SU-DHL-6 (cell line): Measurements from ENCODE around the gene EEF1A2.

Experiments
- H2AFZ ChIP-seq: fragments of 200-600 bp; sonication (generic); 2 replicates; pipeline ENCODE4 v1.6.1; 2014; ENCODE audit warnings: low read depth, mild to moderate bottlenecking, moderate library complexity, mixed read lengths, antibody characterized with exemption, low read length; ENCODE audit not compliant: severe bottlenecking
- H3F3A ChIP-seq: fragments of 200-600 bp; shearing (Covaris generic); 2 replicates; pipeline ENCODE4 v1.6.0; 2016; ENCODE audit warnings: antibody characterized with exemption, mild to moderate bottlenecking; ENCODE audit not compliant: insufficient read depth
- H3K27ac ChIP-seq: fragments of 200-600 bp; sonication (generic); 2 replicates; pipeline ENCODE4 v1.5.1; 2016; ENCODE audit warnings: low read depth, mild to moderate bottlenecking, low read length, moderate library complexity, mixed read lengths
- H3K27me3 ChIP-seq: fragments of 200-600 bp; sonication (generic), shearing (Covaris generic); 2 replicates; pipeline ENCODE4 v1.6.0; 2014; ENCODE audit warnings: mild to moderate bottlenecking, low read length
- H3K36me3 ChIP-seq: fragments of 200-600 bp; sonication (generic); 2 replicates; pipeline ENCODE4 v1.6.1; 2014; ENCODE audit warnings: mild to moderate bottlenecking, low read length, mixed read lengths
- H3K4me2 ChIP-seq: fragments of 300-600, 200-600 bp; shearing (Covaris generic), sonication (generic); 2 replicates; pipeline ENCODE4 v1.6.0; 2014; ENCODE audit warnings: low read length, low read depth, mild to moderate bottlenecking; ENCODE audit not compliant: poor library complexity, severe bottlenecking
- H3K4me3 ChIP-seq: fragments of 200-600 bp; sonication (generic); 2 replicates; pipeline ENCODE4 v1.5.1; 2014; ENCODE audit warnings: antibody characterized with exemption, low read length, mild to moderate bottlenecking, mixed read lengths; ENCODE audit not compliant: insufficient read depth, poor library complexity, severe bottlenecking
- H3K79me2 ChIP-seq: fragments of 200-600 bp; sonication (generic); 2 replicates; pipeline ENCODE4 v1.6.1; 2014; ENCODE audit warnings: mild to moderate bottlenecking, low read length, moderate library complexity; ENCODE audit not compliant: insufficient read depth
- H3K9ac ChIP-seq: fragments of 200-600 bp; sonication (generic); 2 replicates; pipeline ENCODE4 v1.7.0; 2014; ENCODE audit warnings: mild to moderate bottlenecking, low read length
- H3K9me2 ChIP-seq: fragments of 200-600 bp; sonication (generic); replicated peaks from 2 replicates; pipeline ENCODE4 v1.6.1; 2014; ENCODE audit warnings: low read length; ENCODE audit not compliant: insufficient read depth
- H3K9me3 ChIP-seq: fragments of 200-600 bp; sonication (generic); 2 replicates; pipeline ENCODE4 v1.6.1; 2014; ENCODE audit warnings: low read length, mixed read lengths; ENCODE audit not compliant: insufficient read depth
- H4K20me1 ChIP-seq: fragments of 200-600 bp; sonication (generic); 2 replicates; pipeline ENCODE4 v1.6.1; 2014; ENCODE audit warnings: low read depth, mild to moderate bottlenecking, antibody characterized with exemption, low read length, moderate library complexity, mixed read lengths
- EZH2phosphoT487 ChIP-seq: fragments of 200-600 bp; sonication (generic), shearing (Covaris generic); conservative IDR thresholded peaks from 2 replicates; pipeline ENCODE4 v1.6.1; 2018; ENCODE audit warnings: mild to moderate bottlenecking, antibody characterized with exemption, low read length, moderate library complexity, mixed read lengths
- TF ChIP-seq, protein P1 (sequence below): fragments of 200-600 bp; sonication (generic); IDR thresholded peaks from one replicate; pipeline ENCODE4 v1.5.1; 2017; ENCODE audit warnings: antibody characterized with exemption, mild to moderate bottlenecking, low read length, moderate library complexity; ENCODE audit not compliant: insufficient read depth, poor library complexity, severe bottlenecking

Gene EEF1A2

DNA sequence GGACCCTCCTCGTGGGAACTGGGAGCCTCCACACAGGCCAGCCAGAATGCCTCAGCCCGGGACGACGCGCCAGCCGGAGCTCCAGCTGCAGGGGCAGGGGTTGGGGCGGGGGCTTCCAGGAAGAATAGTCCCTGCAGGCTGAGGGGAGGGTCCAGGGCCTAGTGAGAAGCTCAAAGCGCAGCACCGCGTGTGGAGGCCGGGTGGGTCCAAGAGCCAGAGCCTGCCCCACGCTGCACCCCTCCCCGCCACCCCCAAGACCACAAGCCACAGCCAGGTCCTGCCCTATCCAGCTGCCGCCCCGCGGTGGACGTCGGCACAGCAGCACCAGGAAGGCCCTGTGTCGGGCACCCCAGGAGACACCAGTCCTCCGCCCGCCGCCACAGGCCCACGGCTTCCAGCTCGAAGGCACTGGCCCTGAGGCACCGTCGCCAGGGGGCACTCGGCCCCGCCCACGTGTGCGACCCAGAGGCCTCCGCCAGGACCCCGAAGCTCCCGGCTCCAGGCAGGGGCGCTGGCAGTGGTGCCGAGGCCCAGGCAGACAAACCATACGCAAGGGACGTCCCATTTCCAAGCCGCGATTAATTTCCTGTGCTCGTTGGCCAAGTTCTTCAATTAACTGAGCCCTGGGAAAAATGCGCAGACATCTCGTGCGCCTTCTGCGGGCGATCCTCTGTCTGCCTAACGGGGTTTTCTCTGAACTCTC lies 45.9 kb downstream of the EEF1A2 start:
- Histone ChIP-seq H3K4me2 (no peak overlapping the region), H3K36me3 (no peaks in the 10 kb centered on the region), H3K9ac (no peak overlapping the region), H3F3A (no peaks in the 10 kb centered on the region), H3K9me2 (no peaks in the 10 kb centered on the region), H4K20me1 (no peaks in the 10 kb centered on the region), H3K27ac (no peak overlapping the region), H3K9me3 (no peaks in the 10 kb centered on the region), H3K79me2 (no peaks in the 10 kb centered on the region), H2AFZ (no peak overlapping the region), H3K4me3 (no peak overlapping the region), H3K27me3 (no peaks in the 10 kb centered on the region)
- TF ChIP-seq, protein P1, sequence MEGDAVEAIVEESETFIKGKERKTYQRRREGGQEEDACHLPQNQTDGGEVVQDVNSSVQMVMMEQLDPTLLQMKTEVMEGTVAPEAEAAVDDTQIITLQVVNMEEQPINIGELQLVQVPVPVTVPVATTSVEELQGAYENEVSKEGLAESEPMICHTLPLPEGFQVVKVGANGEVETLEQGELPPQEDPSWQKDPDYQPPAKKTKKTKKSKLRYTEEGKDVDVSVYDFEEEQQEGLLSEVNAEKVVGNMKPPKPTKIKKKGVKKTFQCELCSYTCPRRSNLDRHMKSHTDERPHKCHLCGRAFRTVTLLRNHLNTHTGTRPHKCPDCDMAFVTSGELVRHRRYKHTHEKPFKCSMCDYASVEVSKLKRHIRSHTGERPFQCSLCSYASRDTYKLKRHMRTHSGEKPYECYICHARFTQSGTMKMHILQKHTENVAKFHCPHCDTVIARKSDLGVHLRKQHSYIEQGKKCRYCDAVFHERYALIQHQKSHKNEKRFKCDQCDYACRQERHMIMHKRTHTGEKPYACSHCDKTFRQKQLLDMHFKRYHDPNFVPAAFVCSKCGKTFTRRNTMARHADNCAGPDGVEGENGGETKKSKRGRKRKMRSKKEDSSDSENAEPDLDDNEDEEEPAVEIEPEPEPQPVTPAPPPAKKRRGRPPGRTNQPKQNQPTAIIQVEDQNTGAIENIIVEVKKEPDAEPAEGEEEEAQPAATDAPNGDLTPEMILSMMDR: no peak
- TF ChIP-seq EZH2phosphoT487: no peak

DNA sequence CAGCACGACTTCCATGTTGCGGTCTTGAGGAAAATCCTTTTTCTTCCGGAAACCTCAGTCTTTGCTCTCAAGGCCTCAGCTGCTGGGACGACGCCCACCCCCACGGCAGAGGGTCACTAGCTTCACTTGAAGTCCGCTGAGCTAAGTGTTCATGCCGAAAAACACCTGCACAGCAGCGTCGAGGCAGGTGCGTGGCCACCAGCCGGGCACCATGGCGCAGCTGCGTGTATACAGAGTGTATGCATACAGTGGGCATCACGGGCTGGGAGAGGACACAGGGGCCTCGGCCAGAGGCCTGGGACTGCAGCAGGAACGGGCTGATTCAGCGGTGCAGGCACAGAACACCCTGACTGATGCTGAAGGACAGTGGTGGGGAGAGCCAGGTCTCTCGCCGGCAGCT lies 46.5 kb downstream of the EEF1A2 start:
- Histone ChIP-seq H4K20me1 (no peaks in the 10 kb centered on the region), H3K4me3 (no peak overlapping the region), H3K9me3 (no peaks in the 10 kb centered on the region), H3K36me3 (no peaks in the 10 kb centered on the region), H3K27ac (no peak overlapping the region), H3K9me2 (no peaks in the 10 kb centered on the region), H3K4me2 (no peak overlapping the region), H2AFZ (no peak overlapping the region), H3K27me3 (no peaks in the 10 kb centered on the region), H3F3A (no peaks in the 10 kb centered on the region), H3K79me2 (no peaks in the 10 kb centered on the region), H3K9ac (no peak overlapping the region)
- TF ChIP-seq EZH2phosphoT487: no peak
- TF ChIP-seq, protein P1: no peak

GRCh38 chr20:63451821-63452220 lies 47.1 kb downstream of the EEF1A2 start:
- Histone ChIP-seq H3K79me2 (no peaks in the 10 kb centered on the region), H3K9me2 (no peaks in the 10 kb centered on the region), H3K9ac (no peak overlapping the region), H3K4me2 (no peak overlapping the region), H4K20me1 (no peaks in the 10 kb centered on the region), H2AFZ (no peak overlapping the region), H3K4me3 (no peak overlapping the region), H3F3A (no peaks in the 10 kb centered on the region), H3K9me3 (no peaks in the 10 kb centered on the region), H3K27ac (no peak overlapping the region), H3K36me3 (no peaks in the 10 kb centered on the region), H3K27me3 (no peaks in the 10 kb centered on the region)
- TF ChIP-seq, protein P1: no peak
- no peak for TF ChIP-seq EZH2phosphoT487
